ENCODE measurements around the gene CACNA2D4. TPM values are rescaled to one million over a fixed set of nuclear protein-coding genes. Genes with fewer than 3 reads are reported as not detected.

Gene CACNA2D4
- total RNA-seq, 4 donors from 2014 or later, result 0.27 to 3.1 (median 0.92) TPM

- no peak overlapping the region for H3K27ac ChIP-seq
- intact Hi-C loops (cut with DNase I), result no loop called here
- WGBS, 2 donors, result 95 to 97% methylated on average over 5 to 6 of the region's 16 CpGs
- peaks cover 0 to 11% (median 6%) of the 10 kb centered on the region in 3 donors for H3K4me1 ChIP-seq
- peaks cover 0 to 35% (median 0%) of the 10 kb centered on the region in 4 donors for H3K27me3 ChIP-seq
- TF ChIP-seq POLR2A (IDR thresholded peaks at IDR 0.05), result no peak
- TF ChIP-seq, protein P1, sequence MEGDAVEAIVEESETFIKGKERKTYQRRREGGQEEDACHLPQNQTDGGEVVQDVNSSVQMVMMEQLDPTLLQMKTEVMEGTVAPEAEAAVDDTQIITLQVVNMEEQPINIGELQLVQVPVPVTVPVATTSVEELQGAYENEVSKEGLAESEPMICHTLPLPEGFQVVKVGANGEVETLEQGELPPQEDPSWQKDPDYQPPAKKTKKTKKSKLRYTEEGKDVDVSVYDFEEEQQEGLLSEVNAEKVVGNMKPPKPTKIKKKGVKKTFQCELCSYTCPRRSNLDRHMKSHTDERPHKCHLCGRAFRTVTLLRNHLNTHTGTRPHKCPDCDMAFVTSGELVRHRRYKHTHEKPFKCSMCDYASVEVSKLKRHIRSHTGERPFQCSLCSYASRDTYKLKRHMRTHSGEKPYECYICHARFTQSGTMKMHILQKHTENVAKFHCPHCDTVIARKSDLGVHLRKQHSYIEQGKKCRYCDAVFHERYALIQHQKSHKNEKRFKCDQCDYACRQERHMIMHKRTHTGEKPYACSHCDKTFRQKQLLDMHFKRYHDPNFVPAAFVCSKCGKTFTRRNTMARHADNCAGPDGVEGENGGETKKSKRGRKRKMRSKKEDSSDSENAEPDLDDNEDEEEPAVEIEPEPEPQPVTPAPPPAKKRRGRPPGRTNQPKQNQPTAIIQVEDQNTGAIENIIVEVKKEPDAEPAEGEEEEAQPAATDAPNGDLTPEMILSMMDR (IDR thresholded peaks at IDR 0.05), result no peak
- H3K4me3 ChIP-seq, result no peak overlapping the region
- no peak for DNase-seq
- no peaks in the 10 kb centered on the region for H3K9me3 ChIP-seq
- H3K36me3 ChIP-seq, result no peaks in the 10 kb centered on the region
Observed at GRCh38 chr12:1911598-1912575, 6.6 kb downstream of the CACNA2D4 start.

GRCh38 chr12:1910468-1910867, 8.0 kb downstream of the CACNA2D4 start:
- TF ChIP-seq, protein P1 (IDR thresholded peaks at IDR 0.05), result no peak
- no peak for TF ChIP-seq POLR2A (IDR thresholded peaks at IDR 0.05)

GRCh38 chr12:1908758-1909157, 9.7 kb downstream of the CACNA2D4 start:
- Histone ChIP-seq H3K4me1 (peaks cover 0 to 10% (median 6%) of the 10 kb centered on the region in 3 donors), H3K9me3 (peaks cover 0 to 16% (median 0%) of the 10 kb centered on the region in 3 donors), H3K36me3 (no peaks in the 10 kb centered on the region), H3K4me3 (no peak overlapping the region), H3K27ac (no peak overlapping the region), H3K27me3 (peaks cover 0 to 35% (median 0%) of the 10 kb centered on the region in 4 donors)
- intact Hi-C loops (cut with DNase I), result no loop called here
- DNase-seq, result no peak
- 92 to 94% methylated on average over 8 to 25 of the region's 26 CpGs for WGBS, 2 donors
- TF ChIP-seq, protein P1 (IDR thresholded peaks at IDR 0.05), result no peak
- TF ChIP-seq POLR2A (IDR thresholded peaks at IDR 0.05), result no peak

More at GRCh38 chr12:1910468-1910867, 8.0 kb downstream of the CACNA2D4 start:
- H3K27ac ChIP-seq, result no peak overlapping the region
- no peak for DNase-seq
- peaks cover 0 to 10% (median 6%) of the 10 kb centered on the region in 3 donors for H3K4me1 ChIP-seq
- intact Hi-C loops (cut with DNase I), result no loop called here
- H3K27me3 ChIP-seq, result peaks cover 0 to 35% (median 0%) of the 10 kb centered on the region in 4 donors
- no peaks in the 10 kb centered on the region for H3K36me3 ChIP-seq
- H3K4me3 ChIP-seq, result no peak overlapping the region
- 79 to 95% methylated on average over 3 of the region's 3 CpGs for WGBS, 2 donors
- no peaks in the 10 kb centered on the region for H3K9me3 ChIP-seq

- Histone ChIP-seq H3K36me3 (no peaks in the 10 kb centered on the region), H3K27ac (no peak overlapping the region), H3K4me1 (peaks cover 0 to 10% (median 6%) of the 10 kb centered on the region in 3 donors), H3K4me3 (peak overlapping the region in 3 of 4 donors; percentile 13 to 36 (median 23)), H3K27me3 (peaks cover 0 to 35% (median 0%) of the 10 kb centered on the region in 4 donors), H3K9me3 (peaks cover 0 to 24% (median 0%) of the 10 kb centered on the region in 3 donors)
- WGBS, 2 donors, result 12% methylated on average over 16 of the region's 67 CpGs; no CpG with 5 or more reads in 1 of the 2 donors
- TF ChIP-seq POLR2A (IDR thresholded peaks at IDR 0.05), result no peak
- TF ChIP-seq, protein P1 (IDR thresholded peaks at IDR 0.05), result no peak
- no peak for DNase-seq
- intact Hi-C loops (cut with DNase I), result no loop called here
Observed at GRCh38 chr12:1907652-1908611, 10.5 kb downstream of the CACNA2D4 start.
